Muscle layer of colon (tissue), 2 donors: ENCODE results near the gene TLE4.
"Not testable (repeated sequence)": the region's sequence is repeated elsewhere in the genome, so short reads cannot be mapped to it uniquely, and the experiment has no call there.

Experiments
- H3K27ac ChIP-seq: one replicate; pipeline ENCODE4 v1.7.0; 2013; ENCODE audit warnings: low read depth, mild to moderate bottlenecking, low read length, moderate library complexity
- H3K27me3 ChIP-seq, 2 donors: one replicate each; pipeline ENCODE4 v1.7.0; 2013; ENCODE audit warnings: low read length in 2 of 2, mild to moderate bottlenecking in 2 of 2; ENCODE audit not compliant: insufficient read depth in 2 of 2, control insufficient read depth in 1 of 2
- H3K36me3 ChIP-seq: one replicate; pipeline ENCODE4 v1.7.0; 2013; ENCODE audit warnings: mild to moderate bottlenecking, low read length; ENCODE audit not compliant: insufficient read depth
- H3K4me1 ChIP-seq: one replicate; pipeline ENCODE4 v1.7.0; 2013; ENCODE audit warnings: mild to moderate bottlenecking, low read length; ENCODE audit not compliant: insufficient read depth
- H3K4me3 ChIP-seq, 2 donors: one replicate each; pipeline ENCODE4 v1.7.0; 2013; ENCODE audit warnings: low read length in 2 of 2, low read depth in 1 of 2, mild to moderate bottlenecking in 1 of 2, moderate library complexity in 1 of 2
- H3K9ac ChIP-seq: one replicate; pipeline ENCODE4 v1.7.0; 2013; ENCODE audit warnings: low read length
- H3K9me3 ChIP-seq: one replicate; pipeline ENCODE4 v1.7.0; 2013; ENCODE audit warnings: mild to moderate bottlenecking, low read length
- donor health status: abdominal sarcoma.
- donor health status: Adenocarcinoma of cecum.

TLE4 gene

DNA sequence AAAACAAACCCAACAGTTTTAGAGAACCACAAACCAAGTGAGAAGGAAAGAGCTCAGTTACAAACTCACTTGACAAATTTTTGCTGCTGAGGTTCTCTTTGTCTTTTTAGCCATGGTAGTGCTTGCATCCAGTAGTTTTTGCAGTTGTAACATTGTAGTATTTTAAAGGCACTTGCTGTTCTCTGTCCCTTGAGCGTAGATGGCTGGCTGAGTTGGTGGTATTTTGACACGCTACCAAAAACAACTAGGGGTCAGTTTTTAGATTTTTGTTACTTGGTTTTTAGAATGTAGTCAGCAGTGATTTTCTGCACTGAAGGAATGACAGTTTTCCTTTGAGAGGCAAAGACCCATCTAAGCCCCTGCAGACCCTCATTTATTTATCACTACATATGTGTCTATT lies 58.0 kb downstream of the TLE4 start:
- Histone ChIP-seq H3K36me3 (no peaks in the 10 kb centered on the region), H3K27me3 (no peaks in the 10 kb centered on the region), H3K4me3 (no peak overlapping the region), H3K4me1 (no peaks in the 10 kb centered on the region), H3K27ac (no peak overlapping the region), H3K9me3 (no peaks in the 10 kb centered on the region), H3K9ac (no peak overlapping the region)

DNA sequence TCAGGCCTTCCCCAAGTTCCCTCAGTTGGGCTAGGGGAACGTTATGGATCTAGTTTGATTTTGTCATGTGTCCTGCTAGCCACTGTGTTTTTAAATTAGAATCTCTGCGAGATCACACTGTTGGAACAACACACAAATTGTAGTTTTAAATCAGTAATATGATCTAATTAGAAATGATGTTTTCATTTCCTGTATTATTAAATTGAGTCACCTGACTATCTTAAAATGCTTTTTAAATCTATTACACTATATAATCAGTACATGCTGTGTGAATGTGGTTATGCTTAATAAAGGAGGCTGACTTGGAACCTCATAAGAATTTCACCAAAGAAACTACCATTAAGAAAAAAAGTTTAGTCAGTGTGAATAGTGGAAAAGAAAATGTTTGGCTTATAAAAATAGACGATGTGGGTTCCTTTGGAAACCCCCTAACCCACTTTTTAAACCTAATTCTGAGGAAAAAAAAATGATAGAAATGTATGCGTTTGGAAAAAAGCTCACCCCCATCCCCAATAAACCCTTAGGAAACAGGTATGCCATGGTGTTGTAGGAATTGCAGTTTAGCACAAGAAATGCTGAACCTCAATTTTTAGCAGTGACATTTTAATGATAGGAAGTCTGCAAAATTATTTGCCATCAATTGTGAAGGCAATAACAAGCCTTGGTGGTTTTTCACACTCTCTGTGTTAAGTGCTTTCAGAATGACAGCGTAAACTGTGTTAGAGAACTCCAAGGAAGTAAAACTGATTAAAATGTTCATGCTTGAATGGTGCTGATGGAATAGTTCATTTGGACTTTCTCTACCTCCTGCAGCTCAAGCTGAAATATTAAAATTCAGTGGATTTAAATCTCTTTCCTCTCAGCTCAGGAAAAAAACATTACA lies 59.0 kb downstream of the TLE4 start:
- Histone ChIP-seq H3K9ac (no peak overlapping the region), H3K9me3 (no peaks in the 10 kb centered on the region), H3K4me1 (no peaks in the 10 kb centered on the region), H3K36me3 (no peaks in the 10 kb centered on the region), H3K27me3 (no peaks in the 10 kb centered on the region), H3K4me3 (no peak overlapping the region), H3K27ac (no peak overlapping the region)

DNA sequence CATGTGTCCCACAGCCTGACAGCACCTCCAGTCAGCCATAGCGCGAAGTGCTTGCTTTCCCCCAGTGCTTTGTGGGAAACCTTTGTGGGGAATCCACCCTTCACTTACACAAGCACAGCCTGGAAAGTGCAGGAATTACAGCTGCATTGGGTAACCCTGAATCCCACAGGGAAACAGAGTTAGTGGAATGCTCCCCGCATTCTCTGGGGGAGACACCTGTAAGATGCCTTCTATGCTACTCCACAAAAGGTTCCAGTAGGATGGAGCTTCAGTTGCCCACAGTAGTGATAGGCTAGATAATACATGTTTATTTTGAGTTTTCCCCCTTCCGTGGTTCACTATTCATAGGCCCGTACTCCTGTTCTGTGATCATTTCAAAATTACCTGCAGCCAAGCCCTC lies 60.3 kb downstream of the TLE4 start:
- H3K36me3 ChIP-seq, result no peaks in the 10 kb centered on the region
- no peaks in the 10 kb centered on the region for H3K27me3 ChIP-seq
- no peak overlapping the region for H3K9ac ChIP-seq
- H3K4me1 ChIP-seq, result no peaks in the 10 kb centered on the region
- no peaks in the 10 kb centered on the region for H3K9me3 ChIP-seq
- H3K27ac ChIP-seq, result no peak overlapping the region
- no peak overlapping the region for H3K4me3 ChIP-seq

- Histone ChIP-seq H3K27ac (no peak overlapping the region), H3K4me3 (no peak overlapping the region), H3K9me3 (no peaks in the 10 kb centered on the region), H3K9ac (no peak overlapping the region), H3K4me1 (no peaks in the 10 kb centered on the region), H3K36me3 (no peaks in the 10 kb centered on the region), H3K27me3 (no peaks in the 10 kb centered on the region)
Measured at GRCh38 chr9:79632705-79633104, 60.9 kb downstream of the TLE4 start.

GRCh38 chr9:79633558-79633957 lies 61.8 kb downstream of the TLE4 start:
- H3K36me3 ChIP-seq, result no peaks in the 10 kb centered on the region
- H3K9ac ChIP-seq, result no peak overlapping the region
- no peak overlapping the region for H3K4me3 ChIP-seq
- H3K4me1 ChIP-seq, result no peaks in the 10 kb centered on the region
- H3K9me3 ChIP-seq, result no peaks in the 10 kb centered on the region
- H3K27ac ChIP-seq, result no peak overlapping the region
- H3K27me3 ChIP-seq, result no peaks in the 10 kb centered on the region

DNA sequence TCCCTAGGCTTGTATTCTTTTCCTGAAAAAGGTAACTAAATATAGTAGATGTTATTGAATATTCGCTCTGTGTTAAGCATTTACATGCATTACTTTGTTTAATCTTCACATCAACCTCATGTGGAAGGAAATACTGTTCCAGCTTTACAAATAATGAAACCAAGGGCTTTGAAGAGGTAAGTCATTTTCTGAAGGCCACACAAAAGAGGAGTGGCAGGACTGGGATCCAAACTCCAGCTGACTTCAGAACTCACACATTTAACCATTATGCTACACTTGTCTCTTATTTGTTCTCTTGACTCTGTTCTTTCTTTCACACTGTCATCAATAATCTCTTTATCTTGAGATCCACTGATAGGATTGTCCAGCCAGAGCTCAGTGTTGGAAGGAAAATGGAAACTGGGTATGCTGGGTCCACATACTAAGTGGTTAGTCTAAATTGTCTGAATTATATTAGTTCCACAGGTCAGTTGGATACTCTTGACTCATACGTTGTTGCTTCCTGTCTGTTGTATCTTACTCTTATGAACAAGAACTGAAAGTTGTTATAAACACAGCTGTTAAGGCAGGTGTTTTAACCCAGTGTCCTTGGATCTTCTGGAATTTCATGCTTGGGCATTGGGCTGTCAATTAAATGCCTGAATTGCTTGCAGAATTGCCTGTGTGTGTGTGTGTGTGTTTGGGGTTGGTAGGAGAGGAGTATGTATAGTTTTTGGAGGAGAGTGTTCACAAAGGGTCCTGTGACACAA lies 65.6 kb downstream of the TLE4 start:
- H3K4me1 ChIP-seq, result no peaks in the 10 kb centered on the region
- H3K9me3 ChIP-seq, result no peaks in the 10 kb centered on the region
- H3K27ac ChIP-seq, result no peak overlapping the region
- no peaks in the 10 kb centered on the region for H3K27me3 ChIP-seq
- H3K36me3 ChIP-seq, result no peaks in the 10 kb centered on the region
- no peak overlapping the region for H3K4me3 ChIP-seq
- no peak overlapping the region for H3K9ac ChIP-seq

DNA sequence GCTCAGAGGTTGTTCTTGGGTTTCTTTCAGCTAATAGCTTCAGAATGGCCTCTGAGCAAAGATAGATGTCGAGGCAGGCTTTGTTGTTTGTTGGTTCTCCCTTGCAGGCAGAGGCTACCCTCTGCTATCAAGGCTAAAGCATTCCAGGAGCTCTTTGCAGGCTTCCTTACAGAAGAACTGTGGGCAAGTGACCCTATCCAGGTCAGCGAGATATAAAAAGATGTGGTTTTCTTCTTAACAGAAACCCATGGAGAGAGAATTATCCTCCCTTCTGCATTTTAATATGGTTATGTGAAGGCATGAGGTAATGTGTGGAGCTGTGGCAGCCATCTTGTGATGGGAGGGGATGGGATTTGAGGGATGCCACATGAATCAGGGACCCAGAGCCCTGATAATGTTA lies 67.0 kb downstream of the TLE4 start:
- Histone ChIP-seq H3K4me1 (no peaks in the 10 kb centered on the region), H3K27me3 (no peaks in the 10 kb centered on the region), H3K9me3 (no peaks in the 10 kb centered on the region), H3K27ac (no peak overlapping the region), H3K36me3 (no peaks in the 10 kb centered on the region), H3K9ac (no peak overlapping the region), H3K4me3 (no peak overlapping the region)

- Histone ChIP-seq H3K27me3 (no peaks in the 10 kb centered on the region), H3K9me3 (no peaks in the 10 kb centered on the region), H3K36me3 (no peaks in the 10 kb centered on the region), H3K9ac (no peak overlapping the region), H3K4me1 (no peaks in the 10 kb centered on the region), H3K4me3 (no peak overlapping the region), H3K27ac (no peak overlapping the region)
Measured at GRCh38 chr9:79639354-79639753, 67.6 kb downstream of the TLE4 start.

GRCh38 chr9:79640067-79640466 lies 68.3 kb downstream of the TLE4 start:
- H3K4me3 ChIP-seq, H3K36me3 ChIP-seq, H3K27ac ChIP-seq, H3K4me1 ChIP-seq, H3K27me3 ChIP-seq, H3K9ac ChIP-seq, H3K9me3 ChIP-seq: not testable (repeated sequence)

GRCh38 chr9:79641070-79641469 lies 69.3 kb downstream of the TLE4 start:
- Histone ChIP-seq H3K9ac (no peak overlapping the region), H3K4me1 (no peaks in the 10 kb centered on the region), H3K27me3 (no peaks in the 10 kb centered on the region), H3K36me3 (no peaks in the 10 kb centered on the region), H3K27ac (no peak overlapping the region), H3K9me3 (no peaks in the 10 kb centered on the region), H3K4me3 (no peak overlapping the region)

DNA sequence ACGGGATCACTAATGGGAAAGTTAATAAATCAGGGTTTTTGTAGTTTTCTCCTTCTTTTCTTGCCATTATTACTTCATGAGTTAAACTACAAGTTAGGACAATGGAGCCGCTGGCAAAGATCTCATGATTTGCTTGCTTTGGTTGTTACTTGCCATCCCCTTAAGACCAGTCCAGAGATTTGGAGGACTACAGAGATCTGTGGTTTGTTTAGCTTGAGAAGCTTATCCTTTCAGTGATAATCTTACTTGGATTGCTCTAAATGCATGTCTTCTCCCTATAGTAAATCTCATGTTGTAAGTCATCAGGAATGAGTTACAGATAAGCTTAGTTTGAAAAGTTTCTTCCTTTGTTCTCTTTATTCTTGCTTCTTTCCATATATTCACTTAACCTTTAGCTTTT lies 70.9 kb downstream of the TLE4 start:
- no peak overlapping the region for H3K27ac ChIP-seq
- H3K27me3 ChIP-seq, result no peaks in the 10 kb centered on the region
- no peak overlapping the region for H3K9ac ChIP-seq
- H3K4me1 ChIP-seq, result no peaks in the 10 kb centered on the region
- H3K4me3 ChIP-seq, result no peak overlapping the region
- H3K9me3 ChIP-seq, result no peaks in the 10 kb centered on the region
- H3K36me3 ChIP-seq, result no peaks in the 10 kb centered on the region

DNA sequence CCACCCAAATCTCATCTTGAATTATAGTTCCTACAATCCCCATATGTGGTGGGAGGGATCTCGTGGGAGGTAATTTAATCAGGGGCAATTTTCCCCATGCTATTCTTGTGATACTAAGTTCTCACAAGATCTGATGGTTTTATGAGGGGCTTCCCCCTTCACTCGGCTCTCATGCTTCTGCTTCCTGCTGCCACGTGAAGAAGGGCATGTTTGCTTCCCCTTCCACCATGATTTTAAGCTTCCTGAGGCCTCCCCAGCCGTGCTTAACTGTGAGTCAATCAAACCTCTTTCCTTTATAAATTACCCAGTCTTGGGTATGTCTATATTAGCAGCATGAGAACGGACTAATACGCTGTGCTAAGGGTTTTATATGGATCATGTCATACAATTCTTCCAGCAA lies 72.3 kb downstream of the TLE4 start:
- no peak overlapping the region for H3K27ac ChIP-seq
- no peak overlapping the region for H3K4me3 ChIP-seq
- H3K4me1 ChIP-seq, result no peaks in the 10 kb centered on the region
- no peaks in the 10 kb centered on the region for H3K9me3 ChIP-seq
- H3K9ac ChIP-seq, result no peak overlapping the region
- no peaks in the 10 kb centered on the region for H3K36me3 ChIP-seq
- H3K27me3 ChIP-seq, result no peaks in the 10 kb centered on the region
